OCI-LY1 (cell line): Measurements from ENCODE around the gene MMP2.

Source experiments
- CTCF ChIP-seq: fragments of 200-600 bp; sonication (generic), shearing (Covaris generic); IDR thresholded peaks from 2 replicates; pipeline ENCODE4 v1.5.1; 2017; ENCODE audit warnings: mild to moderate bottlenecking, antibody characterized with exemption, low read length, moderate library complexity, mixed read lengths
- EZH2 ChIP-seq: fragments of 200-600 bp; sonication (generic), shearing (Covaris generic); IDR thresholded peaks from 2 replicates; pipeline ENCODE4 v1.8.0; 2017; ENCODE audit warnings: borderline replicate concordance, mixed run types, mild to moderate bottlenecking, antibody characterized with exemption, low read length, moderate library complexity, mixed read lengths

- TF ChIP-seq CTCF (no peak), EZH2 (no peak)
These were observed 27.1 kb downstream of the MMP2 start for GRCh38 chr16:55506083-55506482.
